Measurements from ENCODE around the gene DNM2. TPM values are rescaled to one million over a fixed set of nuclear protein-coding genes. Genes with fewer than 3 reads are reported as not detected.

Gene DNM2
- total and polyA plus RNA-seq, 9 donors: 49.9 to 81.7 (median 68.3) TPM

- peaks cover 5% of the 10 kb centered on the region for H3K4me1 ChIP-seq (ENCODE audit: control insufficient read depth, insufficient read depth, low read length)
- H3K4me3 ChIP-seq (ENCODE audit: low read length): no peak overlapping the region
- no peak for DNase-seq
- H3K27ac ChIP-seq (ENCODE audit: low read length): no peak overlapping the region
- no peaks in the 10 kb centered on the region for H3K9me3 ChIP-seq (replicated peaks; ENCODE audit: control insufficient read depth, low read depth, low read length)
- H3K27me3 ChIP-seq (ENCODE audit: control insufficient read depth, insufficient read depth, low read length): no peaks in the 10 kb centered on the region
- H3K36me3 ChIP-seq (ENCODE audit: control insufficient read depth, insufficient read depth, low read length): peaks cover 24% of the 10 kb centered on the region
- 59% methylated on average over 7 of the region's 12 CpGs for WGBS (ENCODE audit: insufficient coverage)
These were observed 10.9 kb upstream of the DNM2 start for GRCh38 chr19:10706990-10707389.

- DNase-seq: no peak
- Histone ChIP-seq H3K4me3 (ENCODE audit: low read length) (no peak overlapping the region), H3K27ac (ENCODE audit: low read length) (no peak overlapping the region), H3K4me1 (ENCODE audit: control insufficient read depth, insufficient read depth, low read length) (peaks cover under 1% of the 10 kb centered on the region), H3K9me3 (replicated peaks; ENCODE audit: control insufficient read depth, low read depth, low read length) (no peaks in the 10 kb centered on the region), H3K36me3 (ENCODE audit: control insufficient read depth, insufficient read depth, low read length) (peaks cover 28% of the 10 kb centered on the region), H3K27me3 (ENCODE audit: control insufficient read depth, insufficient read depth, low read length) (no peaks in the 10 kb centered on the region)
- WGBS (ENCODE audit: insufficient coverage): 99% methylated on average over 13 of the region's 16 CpGs
These were observed 10.4 kb upstream of the DNM2 start for GRCh38 chr19:10707440-10707839.

GRCh38 chr19:10708291-10708690 lies 9.6 kb upstream of the DNM2 start:
- Histone ChIP-seq H3K27ac (ENCODE audit: low read length) (no peak overlapping the region), H3K36me3 (ENCODE audit: control insufficient read depth, insufficient read depth, low read length) (peaks cover 32% of the 10 kb centered on the region), H3K9me3 (replicated peaks; ENCODE audit: control insufficient read depth, low read depth, low read length) (no peaks in the 10 kb centered on the region), H3K4me1 (ENCODE audit: control insufficient read depth, insufficient read depth, low read length) (peaks cover 2% of the 10 kb centered on the region), H3K4me3 (ENCODE audit: low read length) (no peak overlapping the region), H3K27me3 (ENCODE audit: control insufficient read depth, insufficient read depth, low read length) (no peaks in the 10 kb centered on the region)
- DNase-seq: no peak
- 92% methylated on average over 6 of the region's 7 CpGs for WGBS (ENCODE audit: insufficient coverage)

GRCh38 chr19:10712045-10712444 lies 5.8 kb upstream of the DNM2 start:
- WGBS (ENCODE audit: insufficient coverage): 61% methylated on average over 8 of the region's 14 CpGs

GRCh38 chr19:10712754-10713153 lies 5.1 kb upstream of the DNM2 start:
- Histone ChIP-seq H3K36me3 (ENCODE audit: control insufficient read depth, insufficient read depth, low read length) (peaks cover 35% of the 10 kb centered on the region), H3K27me3 (ENCODE audit: control insufficient read depth, insufficient read depth, low read length) (no peaks in the 10 kb centered on the region), H3K4me3 (ENCODE audit: low read length) (no peak overlapping the region), H3K27ac (ENCODE audit: low read length) (no peak overlapping the region), H3K4me1 (ENCODE audit: control insufficient read depth, insufficient read depth, low read length) (peaks cover 6% of the 10 kb centered on the region), H3K9me3 (replicated peaks; ENCODE audit: control insufficient read depth, low read depth, low read length) (no peaks in the 10 kb centered on the region)
- DNase-seq: no peak
- WGBS (ENCODE audit: insufficient coverage): 89% methylated on average over 20 of the region's 23 CpGs

More at GRCh38 chr19:10712045-10712444, 5.8 kb upstream of the DNM2 start:
- Histone ChIP-seq H3K4me3 (ENCODE audit: low read length) (no peak overlapping the region), H3K27ac (ENCODE audit: low read length) (no peak overlapping the region), H3K36me3 (ENCODE audit: control insufficient read depth, insufficient read depth, low read length) (peaks cover 39% of the 10 kb centered on the region), H3K4me1 (ENCODE audit: control insufficient read depth, insufficient read depth, low read length) (peaks cover 4% of the 10 kb centered on the region), H3K27me3 (ENCODE audit: control insufficient read depth, insufficient read depth, low read length) (no peaks in the 10 kb centered on the region), H3K9me3 (replicated peaks; ENCODE audit: control insufficient read depth, low read depth, low read length) (no peaks in the 10 kb centered on the region)
- DNase-seq: no peak

- Histone ChIP-seq H3K4me1 (ENCODE audit: control insufficient read depth, insufficient read depth, low read length) (peaks cover 6% of the 10 kb centered on the region), H3K9me3 (replicated peaks; ENCODE audit: control insufficient read depth, low read depth, low read length) (no peaks in the 10 kb centered on the region), H3K36me3 (ENCODE audit: control insufficient read depth, insufficient read depth, low read length) (peaks cover 33% of the 10 kb centered on the region), H3K27me3 (ENCODE audit: control insufficient read depth, insufficient read depth, low read length) (no peaks in the 10 kb centered on the region), H3K4me3 (ENCODE audit: low read length) (no peak overlapping the region), H3K27ac (ENCODE audit: low read length) (no peak overlapping the region)
- DNase-seq: no peak
- 90% methylated on average over 2 of the region's 5 CpGs for WGBS (ENCODE audit: insufficient coverage)
These were observed 4.6 kb upstream of the DNM2 start for GRCh38 chr19:10713317-10713716.

GRCh38 chr19:10717054-10717355 lies 874 bp upstream of the DNM2 start:
- Histone ChIP-seq H3K4me3 (ENCODE audit: low read length) (peak overlapping the region; percentile 24), H3K4me1 (ENCODE audit: control insufficient read depth, insufficient read depth, low read length) (peaks cover 23% of the 10 kb centered on the region), H3K9me3 (replicated peaks; ENCODE audit: control insufficient read depth, low read depth, low read length) (no peaks in the 10 kb centered on the region), H3K27me3 (ENCODE audit: control insufficient read depth, insufficient read depth, low read length) (no peaks in the 10 kb centered on the region), H3K36me3 (ENCODE audit: control insufficient read depth, insufficient read depth, low read length) (peaks cover 32% of the 10 kb centered on the region), H3K27ac (ENCODE audit: low read length) (peak overlapping the region; percentile 23)
- DNase-seq: no peak
- 22% methylated on average over 12 of the region's 12 CpGs for WGBS (ENCODE audit: insufficient coverage)

GRCh38 chr19:10718205-10719196 lies 622 bp downstream of the DNM2 start:
- WGBS (ENCODE audit: insufficient coverage): 1% methylated on average over 68 of the region's 70 CpGs
- Histone ChIP-seq H3K9me3 (replicated peaks; ENCODE audit: control insufficient read depth, low read depth, low read length) (no peaks in the 10 kb centered on the region), H3K4me1 (ENCODE audit: control insufficient read depth, insufficient read depth, low read length) (peaks cover 21% of the 10 kb centered on the region), H3K4me3 (ENCODE audit: low read length) (peak overlapping the region; percentile 86), H3K27me3 (ENCODE audit: control insufficient read depth, insufficient read depth, low read length) (no peaks in the 10 kb centered on the region), H3K36me3 (ENCODE audit: control insufficient read depth, insufficient read depth, low read length) (peaks cover 22% of the 10 kb centered on the region), H3K27ac (ENCODE audit: low read length) (peak overlapping the region; percentile 86)
- DNase-seq: no peak

- H3K36me3 ChIP-seq (ENCODE audit: control insufficient read depth, insufficient read depth, low read length): peaks cover 16% of the 10 kb centered on the region
- H3K4me3 ChIP-seq (ENCODE audit: low read length): peak overlapping the region; percentile 86
- no peaks in the 10 kb centered on the region for H3K9me3 ChIP-seq (replicated peaks; ENCODE audit: control insufficient read depth, low read depth, low read length)
- peaks cover 23% of the 10 kb centered on the region for H3K4me1 ChIP-seq (ENCODE audit: control insufficient read depth, insufficient read depth, low read length)
- 59% methylated on average over 2 of the region's 5 CpGs for WGBS (ENCODE audit: insufficient coverage)
- no peak for DNase-seq
- H3K27me3 ChIP-seq (ENCODE audit: control insufficient read depth, insufficient read depth, low read length): no peaks in the 10 kb centered on the region
- H3K27ac ChIP-seq (ENCODE audit: low read length): peak overlapping the region; percentile 86
These were observed 1.6 kb downstream of the DNM2 start for GRCh38 chr19:10719466-10719961.

- WGBS (ENCODE audit: insufficient coverage): 100% methylated on average over 3 of the region's 6 CpGs
- no peak for DNase-seq
- Histone ChIP-seq H3K27me3 (ENCODE audit: control insufficient read depth, insufficient read depth, low read length) (no peaks in the 10 kb centered on the region), H3K4me1 (ENCODE audit: control insufficient read depth, insufficient read depth, low read length) (peaks cover 26% of the 10 kb centered on the region), H3K27ac (ENCODE audit: low read length) (no peak overlapping the region), H3K36me3 (ENCODE audit: control insufficient read depth, insufficient read depth, low read length) (peaks cover 14% of the 10 kb centered on the region), H3K4me3 (ENCODE audit: low read length) (no peak overlapping the region), H3K9me3 (replicated peaks; ENCODE audit: control insufficient read depth, low read depth, low read length) (no peaks in the 10 kb centered on the region)
These were observed 2.8 kb downstream of the DNM2 start for GRCh38 chr19:10720607-10721125.
